ENCODE measurements around the gene DOK3. TPM values are rescaled to one million over a fixed set of nuclear protein-coding genes. Genes with fewer than 3 reads are reported as not detected.

Gene DOK3
- total and polyA plus RNA-seq, 4 experiments from 2014 or later, result 0.69 to 3.9 (median 3.7) TPM; not detected in 1

DNA sequence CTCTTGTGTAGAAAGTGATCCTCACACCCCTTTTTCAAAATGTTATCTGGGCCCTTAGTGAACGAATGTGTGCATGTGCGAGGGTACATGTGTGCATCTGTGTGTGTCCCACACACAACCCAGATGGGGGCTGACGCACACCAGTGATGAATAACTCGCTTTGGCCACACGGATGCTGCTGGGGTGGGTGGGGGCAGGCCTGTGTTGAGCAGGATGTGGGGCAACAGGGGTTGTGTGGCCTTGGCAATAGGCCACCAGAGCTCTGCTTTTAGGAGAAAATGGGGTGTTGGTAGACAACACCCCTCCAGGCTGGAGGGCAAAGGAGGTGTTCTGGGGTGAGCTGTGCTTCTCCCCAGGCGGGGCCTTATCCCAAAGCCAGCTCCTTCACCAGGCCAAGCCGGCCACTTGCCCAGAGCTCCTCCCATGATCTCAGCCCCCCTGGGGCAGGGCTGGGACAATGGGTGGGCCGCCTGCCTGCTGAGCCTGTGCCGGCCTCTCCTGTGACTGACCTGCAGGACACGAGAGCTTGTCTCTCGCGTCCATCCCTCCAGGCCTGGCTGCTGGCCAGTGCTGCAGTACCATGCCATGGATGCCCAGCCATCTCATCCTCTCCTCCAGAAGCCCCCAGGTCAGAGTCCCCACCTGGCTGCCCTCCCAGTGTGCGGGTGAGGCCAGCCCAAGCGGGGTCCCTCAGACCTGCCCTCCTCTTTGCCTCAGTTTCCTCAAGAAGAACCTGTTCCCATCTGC lies 37.8 kb downstream of the DOK3 start:
- Mint-ChIP-seq H3K27ac (no peak overlapping the region), H3K27me3 (peaks cover 0 to 5% of the 10 kb centered on the region in 2 donors), H3K4me3 (peak overlapping the region in 6 of 8 donors; percentile 15 to 77 (median 41)), H3K36me3 (no peaks in the 10 kb centered on the region), H3K4me1 (peaks cover 0 to 25% (median 10%) of the 10 kb centered on the region in 4 donors), H3K9me3 (no peaks in the 10 kb centered on the region)
- H3K27ac ChIP-seq (ENCODE audit: low read depth, low read length), result no peak overlapping the region
- H3K36me3 ChIP-seq (ENCODE audit: insufficient read depth, low read length), result no peaks in the 10 kb centered on the region
- H3K27me3 ChIP-seq (ENCODE audit: insufficient read depth, low read length), result peaks cover 3% of the 10 kb centered on the region
- ChIA-PET POLR2A (ENCODE audit: partially characterized antibody) (interaction anchor here (1.2 to 1.5 kb wide), 3 partner anchors 25 to 46 kb away, joined by 3 to 6 read pairs (median 5); partner anchors contain the start of genes GRK6 and PDLIM7), CTCF (ENCODE audit: partially characterized antibody) (interaction anchor here (1.0 to 1.4 kb wide), 6 partner anchors 16 to 162 kb away, joined by 3 to 4 read pairs (median 3); partner anchors contain the start of gene PDLIM7)
- H3K9me3 ChIP-seq (ENCODE audit: control insufficient read depth in 1 of 2, low read length in 2 of 2), result no peaks in the 10 kb centered on the region
- H3K4me3 ChIP-seq (ENCODE audit: low read length in 2 of 2), result no peak overlapping the region
- no peak for DNase-seq
- intact Hi-C loops (cut with micrococcal nuclease), result no loop called here
- H3K4me1 ChIP-seq (ENCODE audit: insufficient read depth, low read length), result peaks cover 5% of the 10 kb centered on the region

DNA sequence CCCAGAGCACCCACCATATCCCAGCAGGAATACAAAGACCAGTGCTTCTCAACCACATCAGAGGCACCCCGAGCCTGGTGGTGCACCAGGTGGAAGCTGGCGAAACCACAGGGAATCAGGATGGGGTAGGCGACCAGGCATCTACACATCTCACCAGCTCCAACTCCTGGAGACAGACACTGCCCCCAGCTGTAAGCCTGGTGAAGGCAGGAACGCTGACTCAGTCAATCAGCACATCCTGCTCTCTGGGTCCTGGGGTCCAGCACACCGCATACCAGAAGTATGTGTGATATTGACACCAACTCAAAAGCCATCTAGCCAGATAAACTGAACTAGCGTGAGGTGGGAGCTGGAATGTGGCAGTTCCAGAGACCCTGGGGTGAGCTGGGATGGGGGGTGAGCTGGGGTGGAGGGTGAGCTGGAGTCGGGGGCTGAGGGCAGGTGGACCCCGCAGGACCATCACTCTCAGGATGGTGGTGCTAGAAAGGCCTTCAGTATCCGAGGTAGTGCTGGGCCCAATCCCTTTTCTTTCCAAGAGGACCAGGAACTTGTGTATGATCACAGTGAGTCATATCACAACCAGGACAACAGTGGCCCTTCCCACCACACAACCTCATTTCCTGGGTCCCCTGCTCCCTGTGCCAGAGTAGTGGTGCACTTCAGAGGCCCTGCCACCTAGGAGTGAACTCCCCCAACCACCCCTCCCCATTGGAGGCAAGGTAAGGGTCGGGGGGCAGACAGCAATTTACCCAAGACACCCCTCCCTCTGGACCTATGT lies 38.7 kb downstream of the DOK3 start:
- H3K9me3 ChIP-seq (ENCODE audit: control insufficient read depth in 1 of 2, low read length in 2 of 2), result no peaks in the 10 kb centered on the region
- H3K4me1 ChIP-seq (ENCODE audit: insufficient read depth, low read length), result peaks cover 5% of the 10 kb centered on the region
- H3K36me3 ChIP-seq (ENCODE audit: insufficient read depth, low read length), result no peaks in the 10 kb centered on the region
- H3K4me3 Mint-ChIP-seq, result peak overlapping the region in 3 of 8 donors; percentile 33 to 57 (median 45)
- H3K27me3 Mint-ChIP-seq, result peaks cover 0 to 5% of the 10 kb centered on the region in 2 donors
- H3K4me1 Mint-ChIP-seq, result peaks cover 0 to 19% (median 8%) of the 10 kb centered on the region in 4 donors
- no peaks in the 10 kb centered on the region for H3K9me3 Mint-ChIP-seq
- no peaks in the 10 kb centered on the region for H3K36me3 Mint-ChIP-seq
- CTCF ChIA-PET (ENCODE audit: partially characterized antibody), result interaction anchor here (1.0 to 1.1 kb wide), 3 partner anchors 15 to 161 kb away, joined by 3 to 4 read pairs (median 3); no protein-coding TSS in a partner anchor
- H3K27me3 ChIP-seq (ENCODE audit: insufficient read depth, low read length), result peaks cover 3% of the 10 kb centered on the region
- intact Hi-C loops (cut with micrococcal nuclease), result no loop called here
- no peak for DNase-seq
- no peak overlapping the region for H3K27ac ChIP-seq (ENCODE audit: low read depth, low read length)
- no peak overlapping the region for H3K4me3 ChIP-seq (ENCODE audit: low read length in 2 of 2)
- H3K27ac Mint-ChIP-seq, result no peak overlapping the region
- POLR2A ChIA-PET (ENCODE audit: partially characterized antibody), result interaction anchor here (1.3 kb wide), 1 partner anchor 45 kb away, joined by 5 read pairs; the partner anchor contains the start of gene GRK6

DNA sequence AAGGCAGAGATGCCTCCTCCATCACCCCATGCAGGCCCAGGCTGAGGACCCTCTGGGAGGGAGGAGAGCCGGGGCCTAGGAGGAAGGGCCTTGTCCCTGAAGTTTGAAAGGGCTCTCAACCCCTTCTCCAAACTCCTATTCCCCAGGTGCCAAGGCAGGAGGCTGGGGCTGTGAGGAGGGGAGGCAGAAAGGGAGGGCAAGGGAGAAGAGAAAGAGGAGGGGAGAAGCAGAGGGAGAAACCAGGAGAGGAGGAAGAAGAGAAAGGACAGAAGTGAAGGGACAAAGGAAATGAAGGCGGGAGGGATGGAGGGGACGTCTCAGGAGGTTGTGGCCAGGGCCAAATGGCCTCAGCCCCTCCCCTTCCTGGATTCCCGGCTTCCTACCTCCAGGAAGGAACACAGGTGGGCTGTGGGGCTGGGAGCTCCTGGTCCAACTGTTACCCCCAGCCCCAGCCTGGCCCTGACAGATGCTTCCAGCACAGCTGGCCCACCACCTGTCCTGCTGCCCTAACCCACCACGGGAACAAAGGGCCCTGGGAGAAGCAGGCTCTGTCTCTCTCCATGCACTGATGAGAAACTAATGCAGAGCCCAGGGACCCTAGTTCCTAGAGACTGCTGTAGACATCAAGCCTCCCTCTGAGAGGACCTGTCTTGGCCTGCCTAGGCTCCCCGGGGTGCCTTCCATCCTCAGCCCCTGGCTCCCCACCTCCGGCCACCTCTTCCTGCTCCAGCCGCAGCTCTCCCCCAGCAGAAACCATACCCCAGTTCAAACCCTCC lies 39.7 kb downstream of the DOK3 start:
- Histone ChIP-seq H3K27ac (ENCODE audit: low read depth, low read length) (no peak overlapping the region), H3K36me3 (ENCODE audit: insufficient read depth, low read length) (no peaks in the 10 kb centered on the region), H3K9me3 (ENCODE audit: control insufficient read depth in 1 of 2, low read length in 2 of 2) (no peaks in the 10 kb centered on the region), H3K4me3 (ENCODE audit: low read length in 2 of 2) (no peak overlapping the region), H3K4me1 (ENCODE audit: insufficient read depth, low read length) (peaks cover 5% of the 10 kb centered on the region), H3K27me3 (ENCODE audit: insufficient read depth, low read length) (peaks cover 3% of the 10 kb centered on the region)
- Mint-ChIP-seq H3K27ac (peak overlapping the region in 1 of 7 donors; percentile 64), H3K36me3 (no peaks in the 10 kb centered on the region), H3K9me3 (peaks cover 0 to 2% (median 0%) of the 10 kb centered on the region in 8 donors), H3K4me3 (no peak overlapping the region), H3K27me3 (peaks cover 0 to 5% of the 10 kb centered on the region in 2 donors), H3K4me1 (peaks cover 0 to 10% (median 4%) of the 10 kb centered on the region in 4 donors)
- DNase-seq, result no peak
- ChIA-PET CTCF (ENCODE audit: partially characterized antibody) (interaction anchor here (1.0 to 1.4 kb wide), 2 partner anchors 68 to 79 kb away, joined by 3 to 4 read pairs; no protein-coding TSS in a partner anchor), POLR2A (ENCODE audit: partially characterized antibody) (no interaction called here)
- intact Hi-C loops (cut with micrococcal nuclease), result no loop called here

DNA sequence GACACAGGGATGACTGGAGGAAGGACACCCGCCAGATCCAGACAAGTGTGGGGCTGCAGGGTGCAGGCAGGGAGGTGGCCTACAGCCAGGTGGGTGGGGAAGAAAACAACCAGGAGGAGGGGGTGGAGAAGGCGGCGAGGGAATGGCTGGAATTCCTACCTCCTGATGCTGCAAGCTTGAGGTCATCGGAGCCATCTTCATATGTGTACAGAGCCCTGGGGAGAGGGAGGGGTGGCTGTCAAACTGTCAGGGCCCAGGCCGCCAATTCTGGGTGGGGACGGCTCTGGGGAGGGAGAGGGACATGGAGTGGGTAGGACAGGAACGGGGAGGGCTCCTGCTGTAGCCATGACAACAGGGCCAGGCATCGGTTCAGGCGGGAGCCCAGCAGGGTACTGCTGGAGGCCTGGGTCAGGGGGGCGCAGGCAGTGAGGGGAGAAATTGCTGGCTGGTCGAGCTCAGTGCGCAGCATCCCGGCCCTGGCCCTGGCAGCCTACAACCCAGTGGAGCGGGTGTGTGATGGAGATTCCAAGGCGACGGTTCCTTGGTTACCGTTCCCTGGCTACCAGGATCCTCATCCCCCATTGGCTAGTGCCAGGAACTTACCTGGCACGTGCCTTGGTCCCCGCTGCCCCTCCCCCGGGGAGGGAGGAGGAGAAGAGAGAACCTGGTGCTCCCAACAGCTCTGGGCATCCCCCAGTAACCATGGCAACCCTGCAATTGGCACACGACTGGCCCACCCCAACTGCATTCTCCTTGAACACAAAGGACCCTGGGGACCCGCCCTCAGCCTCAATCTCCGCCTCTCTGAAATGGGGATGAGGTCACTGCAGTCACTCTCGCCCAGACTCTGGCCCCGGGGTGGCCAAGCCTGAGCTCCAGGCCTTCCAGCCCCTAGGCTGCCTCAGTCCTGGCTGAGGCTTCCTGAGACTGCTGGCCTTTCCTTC lies 40.7 kb downstream of the DOK3 start:
- Histone ChIP-seq H3K27ac (ENCODE audit: low read depth, low read length) (no peak overlapping the region), H3K36me3 (ENCODE audit: insufficient read depth, low read length) (no peaks in the 10 kb centered on the region), H3K4me1 (ENCODE audit: insufficient read depth, low read length) (peaks cover 5% of the 10 kb centered on the region), H3K9me3 (ENCODE audit: control insufficient read depth in 1 of 2, low read length in 2 of 2) (no peaks in the 10 kb centered on the region), H3K27me3 (ENCODE audit: insufficient read depth, low read length) (peaks cover 3% of the 10 kb centered on the region), H3K4me3 (ENCODE audit: low read length in 2 of 2) (no peak overlapping the region)
- intact Hi-C loops (cut with micrococcal nuclease), result no loop called here
- H3K27me3 Mint-ChIP-seq, result peaks cover 0 to 2% of the 10 kb centered on the region in 2 donors
- CTCF ChIA-PET (ENCODE audit: partially characterized antibody), result interaction anchor here (1.0 to 1.4 kb wide), 2 partner anchors 67 to 79 kb away, joined by 3 to 4 read pairs; no protein-coding TSS in a partner anchor
- H3K4me1 Mint-ChIP-seq, result peaks cover 0 to 8% (median under 1%) of the 10 kb centered on the region in 4 donors
- no peak overlapping the region for H3K27ac Mint-ChIP-seq
- H3K4me3 Mint-ChIP-seq, result no peak overlapping the region
- H3K36me3 Mint-ChIP-seq, result no peaks in the 10 kb centered on the region
- POLR2A ChIA-PET (ENCODE audit: partially characterized antibody), result no interaction called here
- peaks cover 0 to 2% (median 0%) of the 10 kb centered on the region in 8 donors for H3K9me3 Mint-ChIP-seq
- DNase-seq, result no peak

DNA sequence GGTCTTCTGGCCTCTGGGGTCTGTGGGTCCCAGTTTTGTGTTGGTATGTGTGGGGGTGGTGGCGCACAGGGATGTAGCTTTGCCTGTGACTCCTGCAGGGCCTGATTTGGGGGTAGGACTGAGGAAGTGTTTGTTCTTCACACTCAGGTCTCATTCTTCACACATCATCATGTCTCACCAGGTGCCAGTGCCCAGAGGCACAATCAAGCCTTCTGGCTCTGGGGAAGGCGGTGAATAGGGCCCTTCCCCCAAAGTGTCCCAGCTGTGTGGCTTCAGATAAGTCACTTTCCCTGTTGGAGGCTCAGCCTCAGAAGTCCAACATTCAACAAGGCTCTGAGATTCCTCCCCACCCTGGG lies 41.3 kb downstream of the DOK3 start:
- Mint-ChIP-seq H3K4me1 (peaks cover 0 to 8% (median 0%) of the 10 kb centered on the region in 4 donors), H3K27ac (no peak overlapping the region), H3K4me3 (no peak overlapping the region), H3K27me3 (no peaks in the 10 kb centered on the region), H3K9me3 (peaks cover 0 to 2% (median 0%) of the 10 kb centered on the region in 8 donors), H3K36me3 (no peaks in the 10 kb centered on the region)
- Histone ChIP-seq H3K27me3 (ENCODE audit: insufficient read depth, low read length) (peaks cover 3% of the 10 kb centered on the region), H3K27ac (ENCODE audit: low read depth, low read length) (no peak overlapping the region), H3K36me3 (ENCODE audit: insufficient read depth, low read length) (no peaks in the 10 kb centered on the region), H3K4me1 (ENCODE audit: insufficient read depth, low read length) (peaks cover 5% of the 10 kb centered on the region), H3K9me3 (ENCODE audit: control insufficient read depth in 1 of 2, low read length in 2 of 2) (no peaks in the 10 kb centered on the region), H3K4me3 (ENCODE audit: low read length in 2 of 2) (no peak overlapping the region)
- intact Hi-C loops (cut with micrococcal nuclease), result no loop called here
- ChIA-PET CTCF (ENCODE audit: partially characterized antibody) (no interaction called here), POLR2A (ENCODE audit: partially characterized antibody) (no interaction called here)
- no peak for DNase-seq

GRCh38 chr5:177467436-177467835 lies 42.2 kb downstream of the DOK3 start:
- peaks cover 3% of the 10 kb centered on the region for H3K27me3 ChIP-seq (ENCODE audit: insufficient read depth, low read length)
- H3K4me3 ChIP-seq (ENCODE audit: low read length in 2 of 2), result no peak overlapping the region
- Mint-ChIP-seq H3K4me3 (no peak overlapping the region), H3K27me3 (peaks cover 0 to 1% of the 10 kb centered on the region in 2 donors), H3K4me1 (peaks cover 0 to 6% (median 4%) of the 10 kb centered on the region in 4 donors), H3K27ac (no peak overlapping the region), H3K36me3 (no peaks in the 10 kb centered on the region), H3K9me3 (peaks cover 0 to 2% (median 0%) of the 10 kb centered on the region in 8 donors)
- CTCF ChIA-PET (ENCODE audit: partially characterized antibody), result interaction anchor here (1.6 kb wide), 1 partner anchor 77 kb away, joined by 4 read pairs; no protein-coding TSS in a partner anchor
- no peaks in the 10 kb centered on the region for H3K9me3 ChIP-seq (ENCODE audit: control insufficient read depth in 1 of 2, low read length in 2 of 2)
- DNase-seq, result no peak
- H3K27ac ChIP-seq (ENCODE audit: low read depth, low read length), result no peak overlapping the region
- intact Hi-C loops (cut with micrococcal nuclease), result no loop called here
- H3K36me3 ChIP-seq (ENCODE audit: insufficient read depth, low read length), result no peaks in the 10 kb centered on the region
- POLR2A ChIA-PET (ENCODE audit: partially characterized antibody), result no interaction called here
- H3K4me1 ChIP-seq (ENCODE audit: insufficient read depth, low read length), result peaks cover 3% of the 10 kb centered on the region
